22Rv1 (cell line): Measurements from ENCODE around the gene KIF2C.

ENCODE experiments used
- CTCF ChIP-seq: fragments of 450-650 bp; IDR thresholded peaks from 2 replicates; pipeline ENCODE4 v1.5.1; 2017; ENCODE audit warnings: mild to moderate bottlenecking
- ZFX ChIP-seq: fragments of 450-650 bp; IDR thresholded peaks from 2 replicates; pipeline ENCODE4 v1.6.1; 2017; ENCODE audit warnings: antibody characterized with exemption, borderline replicate concordance

GRCh38 chr1:44775930-44776729 is 36.5 kb downstream of the KIF2C start:
- no peak for TF ChIP-seq CTCF
- no peak for TF ChIP-seq ZFX
